Endothelial cell (in vitro differentiated cells): ENCODE results near the gene B4GALNT2. TPM values are rescaled to one million over a fixed set of nuclear protein-coding genes. Genes with fewer than 3 reads are reported as not detected.

Source experiments
- DNase-seq: peaks from one replicate; pipeline ENCODE4 v3.0.0; 2021; ENCODE audit warnings: low spot score
- H3K27ac Mint-ChIP-seq: one replicate; pipeline ENCODE4 v1.8.0; 2021; ENCODE audit warnings: mixed read lengths, inconsistent platforms; ENCODE audit not compliant: unreplicated experiment
- H3K27me3 Mint-ChIP-seq: one replicate; pipeline ENCODE4 v1.8.0; 2021; ENCODE audit warnings: mild to moderate bottlenecking, moderate library complexity, mixed read lengths, inconsistent platforms; ENCODE audit not compliant: unreplicated experiment
- H3K36me3 Mint-ChIP-seq: one replicate; pipeline ENCODE4 v1.8.0; 2021; ENCODE audit warnings: mild to moderate bottlenecking, low read depth, mixed read lengths, inconsistent platforms; ENCODE audit not compliant: unreplicated experiment
- H3K4me1 Mint-ChIP-seq: one replicate; pipeline ENCODE4 v1.8.0; 2021; ENCODE audit warnings: mild to moderate bottlenecking, mixed read lengths, inconsistent platforms; ENCODE audit not compliant: unreplicated experiment
- H3K4me3 Mint-ChIP-seq: one replicate; pipeline ENCODE4 v1.8.0; 2021; ENCODE audit warnings: mild to moderate bottlenecking, mixed read lengths, inconsistent platforms; ENCODE audit not compliant: unreplicated experiment
- H3K9me3 Mint-ChIP-seq: one replicate; pipeline ENCODE4 v1.8.0; 2021; ENCODE audit warnings: mixed read lengths, inconsistent platforms; ENCODE audit not compliant: unreplicated experiment
- CTCF ChIP-seq: fragments of 200-600 bp; sonication (generic); IDR thresholded peaks from one replicate; pipeline ENCODE4 v1.5.0; 2021; ENCODE audit warnings: antibody characterized with exemption; ENCODE audit not compliant: unreplicated experiment
- total RNA-seq: library from RNA; stranded (reverse); fragmentation: NEBNext Ultra II Directional; extraction: Animal tissue kit (Norgen Biotek cat#: 25700); gene quantifications from one replicate; pipeline ENCODE4 v1.2.1, GENCODE V29; 2021; ENCODE audit not compliant: unreplicated experiment

The B4GALNT2 gene
- total RNA-seq, 1 donor from 2014 or later, result not detected

DNA sequence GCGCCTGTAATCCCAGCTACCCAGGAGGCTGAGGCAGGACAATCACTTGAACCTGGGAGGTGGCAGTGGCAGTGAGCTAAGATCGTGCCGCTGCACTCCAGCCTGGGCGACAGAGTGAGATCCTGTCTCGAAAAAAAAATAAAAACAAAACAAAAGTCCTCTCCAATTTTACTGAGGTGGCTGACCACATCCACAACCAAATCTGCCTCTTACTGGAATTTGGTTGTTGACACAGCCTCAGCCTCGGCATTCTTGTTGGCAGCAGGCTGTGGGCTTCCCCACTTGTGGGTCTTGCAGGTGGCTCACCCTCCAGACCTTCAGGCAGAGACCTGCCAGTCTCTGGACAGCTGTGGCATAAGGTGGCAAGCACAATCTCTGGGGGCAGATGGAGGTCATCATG lies 15.6 kb downstream of the B4GALNT2 start:
- H3K4me1 Mint-ChIP-seq, result no peaks in the 10 kb centered on the region
- TF ChIP-seq CTCF, result no peak
- no peaks in the 10 kb centered on the region for H3K9me3 Mint-ChIP-seq
- no peak overlapping the region for H3K27ac Mint-ChIP-seq
- H3K36me3 Mint-ChIP-seq, result no peaks in the 10 kb centered on the region
- no peaks in the 10 kb centered on the region for H3K27me3 Mint-ChIP-seq
- H3K4me3 Mint-ChIP-seq, result no peak overlapping the region
- no peak for DNase-seq

- Mint-ChIP-seq H3K4me1 (no peaks in the 10 kb centered on the region), H3K27me3 (no peaks in the 10 kb centered on the region)
These were observed 19.4 kb downstream of the B4GALNT2 start for GRCh38 chr17:49151996-49152395.

DNA sequence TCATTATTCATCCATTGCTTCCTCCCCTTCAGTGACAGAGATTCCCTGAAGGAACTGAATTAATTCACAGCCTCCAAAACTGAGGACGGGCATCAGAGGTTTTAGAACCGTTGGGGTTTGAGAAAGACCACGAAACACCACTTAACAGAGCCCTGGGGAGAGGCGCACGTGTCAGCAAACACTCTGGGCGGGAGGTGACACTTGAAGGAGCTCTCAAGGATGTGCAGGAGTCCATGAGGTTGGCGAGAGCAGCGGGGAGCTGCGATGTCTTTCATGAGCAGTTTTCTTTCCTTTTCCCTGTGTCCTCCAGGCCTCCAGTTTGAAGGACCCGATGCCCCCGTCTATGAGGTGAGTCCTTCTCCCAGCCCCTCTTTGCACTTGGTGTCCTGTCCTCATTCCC lies 23.7 kb downstream of the B4GALNT2 start:
- DNase-seq, result no peak
- Mint-ChIP-seq H3K27ac (no peak overlapping the region), H3K9me3 (no peaks in the 10 kb centered on the region), H3K27me3 (peaks cover 2% of the 10 kb centered on the region), H3K4me3 (no peak overlapping the region), H3K4me1 (peaks cover 5% of the 10 kb centered on the region), H3K36me3 (no peaks in the 10 kb centered on the region)
- no peak for TF ChIP-seq CTCF

More at GRCh38 chr17:49151996-49152395, 19.4 kb downstream of the B4GALNT2 start:
- DNase-seq, result no peak
- Mint-ChIP-seq H3K27ac (no peak overlapping the region), H3K9me3 (no peaks in the 10 kb centered on the region), H3K36me3 (no peaks in the 10 kb centered on the region), H3K4me3 (no peak overlapping the region)
- TF ChIP-seq CTCF, result no peak

DNA sequence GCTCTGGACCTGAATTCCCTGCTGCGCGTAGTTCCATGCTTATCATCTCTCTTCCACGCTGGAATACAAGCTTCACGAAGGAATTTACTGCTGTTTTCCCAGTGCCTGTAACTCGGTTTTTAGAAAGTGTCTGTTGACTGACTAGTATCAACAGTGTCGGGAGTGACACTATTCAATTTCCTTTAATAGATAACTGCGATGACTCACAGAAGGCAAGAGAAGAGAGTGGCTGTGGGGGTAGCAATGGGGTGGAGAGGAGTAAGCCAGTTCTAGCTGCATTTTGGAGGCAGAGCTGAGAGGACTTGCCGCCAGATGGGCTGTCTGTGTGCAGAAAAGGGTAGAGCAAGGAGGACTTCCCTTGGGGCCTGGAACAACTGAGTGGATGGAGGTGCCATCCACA lies 25.2 kb downstream of the B4GALNT2 start:
- Mint-ChIP-seq H3K4me3 (no peak overlapping the region), H3K4me1 (peaks cover 5% of the 10 kb centered on the region), H3K36me3 (no peaks in the 10 kb centered on the region), H3K9me3 (no peaks in the 10 kb centered on the region), H3K27ac (no peak overlapping the region), H3K27me3 (peaks cover 2% of the 10 kb centered on the region)
- DNase-seq, result no peak
- TF ChIP-seq CTCF, result no peak

GRCh38 chr17:49162866-49163265 lies 30.3 kb downstream of the B4GALNT2 start:
- Mint-ChIP-seq H3K4me3 (no peak overlapping the region), H3K27ac (no peak overlapping the region), H3K36me3 (no peaks in the 10 kb centered on the region), H3K4me1 (peaks cover 2% of the 10 kb centered on the region), H3K27me3 (peaks cover 5% of the 10 kb centered on the region), H3K9me3 (no peaks in the 10 kb centered on the region)
- TF ChIP-seq CTCF, result no peak
- DNase-seq, result no peak
